C1 segment of cervical spinal cord (tissue), 14 donors: Measurements from ENCODE around the gene PHF21B.
"Not testable (repeated sequence)": the region's sequence is repeated elsewhere in the genome, so short reads cannot be mapped to it uniquely, and the experiment has no call there.

Experiments used
- DNase-seq, 14 donors: peaks; one replicate each; lab custom pipeline; 2025; lab: John Stamatoyannopoulos, UW

Gene PHF21B

GRCh38 chr22:44918925-44919392 lies 90.8 kb downstream of the PHF21B start:
- DNase-seq = no peak

- DNase-seq = no peak
Measured at GRCh38 chr22:44918166-44918924, 91.5 kb downstream of the PHF21B start.

- no peak for DNase-seq
Measured at GRCh38 chr22:44917372-44918165, 92.2 kb downstream of the PHF21B start.

GRCh38 chr22:44916281-44917231 lies 93.2 kb downstream of the PHF21B start:
- DNase-seq = no peak

- DNase-seq = no peak
Measured at GRCh38 chr22:44915441-44915840, 94.4 kb downstream of the PHF21B start.

- DNase-seq = no peak
Measured at GRCh38 chr22:44914026-44914721, 95.6 kb downstream of the PHF21B start.

- no peak for DNase-seq
Measured at GRCh38 chr22:44913198-44913983, 96.4 kb downstream of the PHF21B start.

GRCh38 chr22:44909241-44909640 lies 100.6 kb downstream of the PHF21B start:
- DNase-seq = no peak

- no peak for DNase-seq
Measured at GRCh38 chr22:44907765-44908737, 101.8 kb downstream of the PHF21B start.

- DNase-seq = no peak
Measured at GRCh38 chr22:44906999-44907644, 102.7 kb downstream of the PHF21B start.

- no peak for DNase-seq
Measured at GRCh38 chr22:44906248-44906936, 103.4 kb downstream of the PHF21B start.

- DNase-seq = not testable (repeated sequence)
Measured at GRCh38 chr22:44904492-44905152, 105.2 kb downstream of the PHF21B start.

- DNase-seq = not testable (repeated sequence)
Measured at GRCh38 chr22:44903164-44903563, 106.6 kb downstream of the PHF21B start.

- DNase-seq = no peak
Measured at GRCh38 chr22:44901301-44901700, 108.5 kb downstream of the PHF21B start.

GRCh38 chr22:44898236-44898635 lies 111.6 kb downstream of the PHF21B start:
- no peak for DNase-seq

- no peak for DNase-seq
Measured at GRCh38 chr22:44895296-44896055, 114.3 kb downstream of the PHF21B start.

GRCh38 chr22:44894782-44895181 lies 115.0 kb downstream of the PHF21B start:
- DNase-seq = no peak
